ENCODE results near the gene IGSF10.

The IGSF10 gene

DNA sequence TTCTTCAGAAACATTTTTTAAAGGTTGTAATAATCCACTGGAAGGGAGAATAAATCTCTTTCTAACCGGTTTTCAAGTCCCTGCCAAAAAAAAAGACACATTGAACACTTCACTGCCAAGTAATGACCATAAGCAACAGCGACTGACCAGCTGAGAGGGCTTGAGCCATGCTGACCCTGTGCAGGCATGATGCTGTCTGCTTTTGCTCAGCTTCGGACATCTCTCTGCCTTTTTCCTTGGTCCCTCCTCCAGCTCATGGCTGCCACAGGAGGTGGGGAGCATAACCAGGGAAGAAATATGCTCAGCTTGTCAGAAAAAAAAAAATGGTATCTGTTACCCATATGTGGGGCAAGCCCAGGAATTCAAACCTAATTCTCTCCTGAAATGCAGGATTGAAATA lies 1.5 kb downstream of the IGSF10 start:
- no peak for DNase-seq

DNA sequence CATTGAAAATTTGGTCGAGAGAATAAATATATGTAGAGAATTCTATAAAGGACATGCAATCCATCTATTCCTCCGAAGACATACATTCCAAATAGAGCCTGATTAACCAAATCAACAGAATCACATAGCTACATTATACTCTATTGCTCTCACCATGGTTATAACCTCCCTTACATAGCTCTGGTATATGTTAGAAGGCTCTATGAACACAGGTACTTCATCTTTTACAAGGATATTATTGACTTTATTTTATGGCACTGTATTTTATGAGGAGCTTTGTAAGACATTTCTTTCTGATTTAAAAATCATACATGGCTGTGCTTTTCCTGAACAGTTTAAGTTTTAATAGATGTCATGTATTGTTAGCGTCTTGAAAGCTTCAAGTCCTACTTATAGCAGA lies 4.8 kb downstream of the IGSF10 start:
- no peak for DNase-seq

GRCh38 chr3:151452841-151453240 lies 8.0 kb downstream of the IGSF10 start:
- DNase-seq = peak; percentile 60

DNA sequence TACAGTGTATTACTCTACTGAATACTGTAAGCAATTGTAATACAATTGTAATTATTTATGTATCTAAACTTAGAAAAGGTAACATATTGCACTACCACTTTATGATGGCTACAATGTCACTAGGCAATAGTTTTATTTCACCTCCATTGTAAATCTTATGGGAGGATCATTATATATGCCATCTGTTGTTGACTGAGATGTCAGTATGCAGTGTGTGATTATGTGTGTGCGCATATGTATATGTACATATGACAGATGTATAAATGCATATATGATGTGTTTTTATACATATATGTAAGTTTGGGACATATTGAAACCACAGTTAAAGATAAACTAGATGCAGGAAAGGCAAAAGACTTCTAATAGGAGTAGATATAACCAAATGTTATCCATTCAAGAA lies 8.5 kb downstream of the IGSF10 start:
- DNase-seq = peak; percentile 25

GRCh38 chr3:151446002-151446340 lies 14.9 kb downstream of the IGSF10 start:
- DNase-seq = no peak

- no peak for DNase-seq
Observed at GRCh38 chr3:151445273-151446001, 15.4 kb downstream of the IGSF10 start.

- DNase-seq = no peak
Observed at GRCh38 chr3:151443583-151443982, 17.3 kb downstream of the IGSF10 start.

GRCh38 chr3:151440940-151441339 lies 19.9 kb downstream of the IGSF10 start:
- DNase-seq = peak; percentile 7

- peak; percentile 63 for DNase-seq
Observed at GRCh38 chr3:151439652-151440125, 21.2 kb downstream of the IGSF10 start.

DNA sequence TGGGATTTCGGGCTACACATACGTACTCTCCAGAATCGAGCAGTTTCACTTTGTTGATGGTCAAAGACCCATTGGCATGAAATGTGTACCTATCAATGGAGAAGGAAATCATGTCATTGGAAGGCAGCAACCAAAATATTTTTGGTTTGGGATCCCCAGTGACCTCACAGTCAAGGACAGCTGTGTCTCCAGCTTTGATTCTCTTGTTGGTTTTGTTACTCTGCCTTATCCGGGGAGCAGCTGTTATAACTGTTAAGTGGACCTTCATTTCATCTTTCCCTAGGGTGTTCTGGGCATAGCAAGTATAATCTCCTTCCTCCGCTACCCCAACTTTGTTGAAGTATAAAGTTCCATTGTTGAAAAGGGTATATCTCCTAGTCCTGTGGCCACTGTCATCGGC lies 23.0 kb downstream of the IGSF10 start:
- DNase-seq = no peak

DNA sequence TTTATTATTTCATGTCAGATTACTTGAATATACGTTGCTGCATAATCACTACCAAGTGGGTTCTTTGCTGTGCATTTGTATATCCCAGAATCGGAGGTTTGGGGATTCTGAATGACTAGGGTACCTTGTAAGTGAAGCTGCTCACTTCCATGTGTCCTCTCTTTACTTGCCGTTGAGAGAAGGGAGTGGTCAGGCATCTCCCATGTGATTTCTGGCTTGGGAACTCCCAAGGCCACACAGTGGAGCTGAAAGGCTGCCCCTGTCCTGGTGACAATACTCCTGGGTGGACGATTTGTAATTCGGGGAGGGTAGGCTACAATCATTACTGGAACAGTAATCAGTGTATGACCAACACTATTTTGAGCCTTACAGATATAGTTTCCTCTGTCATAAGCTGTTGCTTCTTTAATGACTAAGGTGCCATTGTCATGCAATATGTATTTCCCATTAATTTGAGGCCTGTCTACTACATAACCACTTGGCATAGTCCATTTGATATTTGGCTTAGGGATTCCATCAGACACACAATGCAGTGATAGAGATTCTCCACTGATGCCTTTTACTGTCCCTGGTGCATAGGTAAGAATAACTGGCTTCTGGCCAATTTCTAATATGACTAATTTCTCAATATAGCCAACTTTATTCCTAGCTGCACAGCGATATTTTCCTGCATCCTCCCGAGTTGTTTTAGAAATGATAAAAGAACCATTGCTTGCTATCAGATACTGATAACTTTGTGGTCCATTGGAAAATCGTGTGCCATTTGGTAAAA lies 24.0 kb downstream of the IGSF10 start:
- no peak for DNase-seq

GRCh38 chr3:151434151-151434890 lies 26.5 kb downstream of the IGSF10 start:
- no peak for DNase-seq

- DNase-seq = no peak
Observed at GRCh38 chr3:151432616-151433372, 28.1 kb downstream of the IGSF10 start.

GRCh38 chr3:151431940-151432339 lies 28.9 kb downstream of the IGSF10 start:
- DNase-seq = no peak

- DNase-seq = no peak
Observed at GRCh38 chr3:151430821-151431484, 29.9 kb downstream of the IGSF10 start.

DNA sequence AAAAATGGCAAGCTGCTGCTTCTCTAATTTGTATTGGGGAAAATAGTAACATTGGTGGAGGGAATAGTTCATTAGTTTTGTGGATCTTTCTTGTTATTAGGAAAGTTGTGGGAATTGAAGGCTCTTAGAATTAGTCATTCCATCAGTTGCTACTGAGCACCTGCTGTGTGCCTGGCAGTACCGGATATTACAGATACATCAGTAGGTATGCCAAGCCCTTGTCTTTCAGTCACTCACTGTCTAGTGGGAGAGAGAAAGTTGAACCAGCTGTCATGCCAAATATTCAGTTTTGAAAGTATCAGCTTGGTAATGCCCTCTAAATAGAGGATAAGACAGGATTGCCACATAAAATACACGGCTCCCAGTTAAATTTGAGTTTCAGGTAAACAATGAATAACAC lies 32.5 kb downstream of the IGSF10 start:
- no peak for DNase-seq

DNA sequence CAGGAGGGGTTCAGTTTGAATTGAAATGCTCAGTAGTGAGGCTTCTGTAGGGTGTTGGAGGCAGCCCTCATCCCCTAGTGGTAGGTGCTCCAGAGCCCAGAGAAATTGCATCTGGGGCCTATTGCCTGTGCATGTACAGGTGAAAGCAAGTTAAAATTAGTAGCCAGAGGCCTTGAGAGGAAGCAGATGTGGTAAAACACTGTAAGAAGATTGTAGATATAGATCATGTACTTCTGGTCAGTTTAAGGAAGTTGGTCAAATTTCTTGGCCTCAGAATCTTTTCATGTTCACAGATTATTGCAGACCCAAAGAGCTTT lies 34.6 kb downstream of the IGSF10 start:
- no peak for DNase-seq

DNA sequence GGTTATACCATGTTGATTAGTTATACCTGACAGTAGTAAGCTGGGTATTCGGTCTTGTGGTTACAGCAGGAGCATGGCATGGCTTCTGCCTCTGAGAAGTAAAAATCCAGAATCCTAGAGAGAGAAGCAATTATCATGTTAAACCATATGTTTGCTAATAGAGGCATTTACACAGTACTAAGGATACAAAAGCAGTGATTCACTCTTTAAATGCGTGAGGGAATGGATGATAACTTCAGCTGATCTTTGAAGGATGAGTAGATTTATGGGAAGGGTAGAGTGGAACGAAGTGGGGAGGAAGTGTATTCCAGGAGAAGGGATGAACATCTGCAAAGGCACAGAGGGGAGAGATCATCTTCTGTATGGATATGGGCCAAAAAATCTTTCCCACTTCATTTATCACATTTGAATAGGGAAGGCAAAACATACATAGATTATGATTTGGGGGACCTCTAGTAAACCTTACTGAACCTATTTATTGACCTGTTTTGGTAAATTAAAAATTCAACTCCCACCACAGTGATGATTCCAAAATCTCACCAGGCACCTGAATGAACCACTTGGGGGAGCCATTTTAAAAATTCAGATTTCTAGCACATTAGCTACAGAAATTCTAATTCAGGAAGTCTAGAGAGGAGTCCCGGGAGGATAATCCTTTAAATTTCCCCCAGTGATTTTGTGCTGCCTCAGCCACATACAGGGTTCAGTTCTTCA lies 35.1 kb downstream of the IGSF10 start:
- DNase-seq = peak; percentile 15

- DNase-seq = no peak
Observed at GRCh38 chr3:151423091-151423490, 37.8 kb downstream of the IGSF10 start.

DNA sequence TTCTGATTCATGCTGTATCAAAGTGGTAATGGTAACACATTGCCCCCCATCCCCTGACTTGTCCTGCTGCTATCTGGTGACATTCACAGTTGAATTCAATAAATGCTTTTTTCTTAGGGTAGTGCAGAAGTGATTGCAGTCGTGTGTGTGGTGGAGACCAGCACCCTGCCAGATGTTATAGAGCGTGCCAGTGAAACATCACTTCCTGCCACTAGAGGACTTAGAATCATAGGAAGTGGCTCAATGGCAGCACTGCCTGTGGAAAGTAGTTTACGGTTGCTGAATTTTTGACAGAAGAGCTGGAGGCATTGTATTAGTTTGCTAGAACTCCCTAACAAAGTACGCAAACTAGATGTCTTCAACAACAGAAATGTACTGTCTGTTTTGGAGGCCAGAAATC lies 38.9 kb downstream of the IGSF10 start:
- DNase-seq = peak; percentile 2

DNA sequence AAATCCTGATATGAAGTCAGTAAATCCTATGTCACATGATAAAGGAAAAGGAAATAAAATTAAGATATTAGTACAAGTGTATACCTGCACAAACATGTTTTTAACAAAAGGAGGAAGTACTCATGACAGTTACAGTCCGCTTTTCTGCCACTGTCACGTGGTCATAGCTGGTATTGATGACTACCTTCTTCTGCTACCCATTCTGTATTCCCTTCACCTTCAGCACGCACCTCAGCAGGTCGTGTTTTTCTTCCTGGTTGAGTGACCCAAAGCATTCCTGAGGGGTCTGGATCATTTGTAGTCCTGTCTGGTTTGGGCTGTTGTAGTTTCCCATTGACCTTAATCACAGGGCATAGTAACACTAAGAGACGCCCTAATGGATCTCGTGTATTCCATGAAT lies 41.1 kb downstream of the IGSF10 start:
- no peak for DNase-seq

DNA sequence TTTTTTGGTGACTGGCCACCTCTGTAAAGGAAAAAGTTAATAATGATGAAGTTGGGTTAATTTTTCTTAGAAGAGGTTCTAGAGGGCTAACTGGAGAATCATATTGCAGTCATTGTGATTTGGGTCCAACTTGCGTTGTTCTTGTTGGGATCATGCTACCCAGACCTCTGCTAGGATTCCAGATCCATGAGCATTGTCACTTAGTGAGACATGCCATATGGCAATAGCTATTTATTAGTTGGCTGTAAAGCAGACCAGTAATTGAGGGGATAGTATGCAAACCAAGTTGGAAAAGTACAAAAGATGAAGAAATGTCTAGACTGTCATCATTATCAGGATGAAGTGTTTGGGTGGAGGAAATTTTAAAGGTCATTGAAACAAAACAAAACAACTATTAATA lies 45.6 kb downstream of the IGSF10 start:
- DNase-seq = no peak
